NT2/D1 (cell line): ENCODE data around the gene PNPT1.

Experiments used
- YY1 ChIP-seq: IDR thresholded peaks from 2 replicates; pipeline ENCODE4 v1.6.1; 2011; ENCODE audit not compliant: insufficient read length, insufficient read depth
- ZNF274 ChIP-seq: IDR thresholded peaks from 2 replicates; pipeline ENCODE4 v1.6.1; 2011; ENCODE audit warnings: mild to moderate bottlenecking, low read depth, low read length

- TF ChIP-seq ZNF274 (no peak), YY1 (no peak)
These were observed 102.7 kb downstream of the PNPT1 start for GRCh38 chr2:55590810-55591440.
